ENCODE results near the gene POFUT2. TPM values are rescaled to one million over a fixed set of nuclear protein-coding genes. Genes with fewer than 3 reads are reported as not detected.

POFUT2 gene
- total RNA-seq, 1 experiment from 2014 or later = 28.2 TPM

GRCh38 chr21:45325206-45326168, 37.8 kb upstream of the POFUT2 start:
- H3K27me3 ChIP-seq (ENCODE audit: low read length) = no peaks in the 10 kb centered on the region
- ChIA-PET CTCF (no interaction called here), POLR2A (ENCODE audit: unreplicated experiment) (no interaction called here)
- no peak overlapping the region for H3K4me3 ChIP-seq (ENCODE audit: low read length)
- no peaks in the 10 kb centered on the region for H3K36me3 ChIP-seq (ENCODE audit: low read depth, low read length)
- H3K27ac ChIP-seq (ENCODE audit: low read length) = no peak overlapping the region
- no peaks in the 10 kb centered on the region for H3K79me2 ChIP-seq (ENCODE audit: low read length)
- TF ChIP-seq EZH2phosphoT487 (IDR thresholded peaks at IDR 0.05; ENCODE audit: borderline replicate concordance, low read length) (no peak), EZH2 (IDR thresholded peaks at IDR 0.05; ENCODE audit: low read length, unreplicated experiment) (no peak), CTCF (conservative IDR thresholded peaks at IDR 0.05; ENCODE audit: low read depth, low read length) (no peak)
- no peak overlapping the region for H2AFZ ChIP-seq (ENCODE audit: low read length)
- ATAC-seq (no peak), DNase-seq (no peak)
- H3K4me1 ChIP-seq (ENCODE audit: insufficient read depth, low read length) = peaks cover 19% of the 10 kb centered on the region
- no peak overlapping the region for H3K9ac ChIP-seq (ENCODE audit: low read length)
- H3K4me2 ChIP-seq (ENCODE audit: low read length) = no peak overlapping the region
- no peaks in the 10 kb centered on the region for H3K9me2 ChIP-seq (replicated peaks; ENCODE audit: low read length)
- BruUV-seq (replicated peaks) = no TSS peak
- no peaks in the 10 kb centered on the region for H4K20me1 ChIP-seq (ENCODE audit: low read length)
- intact Hi-C loops (cut with micrococcal nuclease) = no loop called here
- H3F3A ChIP-seq (ENCODE audit: low read length, unreplicated experiment) = no peaks in the 10 kb centered on the region
- no peaks in the 10 kb centered on the region for H3K9me3 ChIP-seq (ENCODE audit: low read length)

- Histone ChIP-seq H3K4me2 (ENCODE audit: low read length) (no peak overlapping the region), H3K4me1 (ENCODE audit: insufficient read depth, low read length) (peaks cover 11% of the 10 kb centered on the region), H3K9me2 (replicated peaks; ENCODE audit: low read length) (no peaks in the 10 kb centered on the region), H3K9ac (ENCODE audit: low read length) (no peak overlapping the region), H3K9me3 (ENCODE audit: low read length) (no peaks in the 10 kb centered on the region), H2AFZ (ENCODE audit: low read length) (no peak overlapping the region), H4K20me1 (ENCODE audit: low read length) (no peaks in the 10 kb centered on the region), H3F3A (ENCODE audit: low read length, unreplicated experiment) (no peaks in the 10 kb centered on the region), H3K27ac (ENCODE audit: low read length) (no peak overlapping the region), H3K36me3 (ENCODE audit: low read depth, low read length) (no peaks in the 10 kb centered on the region), H3K79me2 (ENCODE audit: low read length) (no peaks in the 10 kb centered on the region), H3K4me3 (ENCODE audit: low read length) (no peak overlapping the region), H3K27me3 (ENCODE audit: low read length) (no peaks in the 10 kb centered on the region)
- no peak for ATAC-seq
- TF ChIP-seq EZH2 (IDR thresholded peaks at IDR 0.05; ENCODE audit: low read length, unreplicated experiment) (no peak), CTCF (conservative IDR thresholded peaks at IDR 0.05; ENCODE audit: low read depth, low read length) (peak; percentile 17; the same call in 1 of the 2 replicates)
- intact Hi-C loops (cut with micrococcal nuclease) = no loop called here
- ChIA-PET CTCF (interaction anchor here (0.7 kb wide), 1 partner anchor 656 kb away, joined by 3 read pairs; no protein-coding TSS in a partner anchor), POLR2A (ENCODE audit: unreplicated experiment) (no interaction called here)
- BruUV-seq (replicated peaks) = no TSS peak
- DNase-seq = no peak
These were observed 37.0 kb upstream of the POFUT2 start for GRCh38 chr21:45324489-45325205.

All from PC-3 (cell line).